Mesothelial cell of epicardium (in vitro differentiated cells): ENCODE results near the gene BSPRY. TPM values are rescaled to one million over a fixed set of nuclear protein-coding genes. Genes with fewer than 3 reads are reported as not detected.
"Not testable (repeated sequence)": the region's sequence is repeated elsewhere in the genome, so short reads cannot be mapped to it uniquely, and the experiment has no call there.

ENCODE experiments used
- DNase-seq, 2 experiments: peaks; one replicate each; pipeline ENCODE4 v3.0.0; 2021; ENCODE audit warnings: low spot score in 2 of 2; ENCODE audit not compliant: unreplicated experiment in 2 of 2
- H3K27ac Mint-ChIP-seq: 2 replicates; pipeline ENCODE4 v1.8.0; 2021; ENCODE audit warnings: mixed read lengths
- H3K27me3 Mint-ChIP-seq: 2 replicates; pipeline ENCODE4 v1.8.0; 2021; ENCODE audit warnings: low read depth, mixed read lengths
- H3K36me3 Mint-ChIP-seq: 2 replicates; pipeline ENCODE4 v1.8.0; 2021; ENCODE audit warnings: mixed read lengths
- H3K4me1 Mint-ChIP-seq: 2 replicates; pipeline ENCODE4 v1.8.0; 2021; ENCODE audit warnings: mixed read lengths
- H3K4me3 Mint-ChIP-seq: 2 replicates; pipeline ENCODE4 v1.8.0; 2021; ENCODE audit warnings: mild to moderate bottlenecking, moderate library complexity, mixed read lengths
- H3K9me3 Mint-ChIP-seq: 2 replicates; pipeline ENCODE4 v1.8.0; 2021; ENCODE audit warnings: mixed read lengths
- CTCF ChIP-seq: fragments of 200-600 bp; sonication (generic); IDR thresholded peaks from one replicate; pipeline ENCODE4 v1.5.0; 2021; ENCODE audit warnings: antibody characterized with exemption; ENCODE audit not compliant: unreplicated experiment
- total RNA-seq: library from RNA; stranded (reverse); gene quantifications from 3 replicates; pipeline ENCODE4 v1.2.1, GENCODE V29; 2021

Gene BSPRY
- total RNA-seq, 1 donor from 2014 or later = 4.3 TPM

DNA sequence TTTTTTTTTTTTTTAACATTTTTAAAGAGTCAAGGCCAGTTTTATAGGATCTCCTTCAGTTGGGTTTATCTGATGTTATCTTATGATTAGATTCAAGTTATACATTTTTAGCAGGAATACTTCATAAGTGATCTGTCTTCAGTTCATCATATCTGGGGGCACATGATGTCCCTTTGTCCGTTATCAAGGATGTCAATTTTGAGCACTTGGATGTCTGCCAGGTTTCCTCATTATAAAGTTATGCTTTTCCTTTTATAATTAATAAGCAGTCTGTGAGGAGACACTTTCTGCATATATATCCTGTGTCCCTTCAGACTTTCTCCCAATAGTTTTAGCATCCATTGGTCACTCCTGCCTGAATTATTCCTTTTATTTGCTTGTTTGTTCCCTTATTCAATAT lies 15.6 kb downstream of the BSPRY start:
- Mint-ChIP-seq H3K36me3 (no peaks in the 10 kb centered on the region), H3K4me3 (no peak overlapping the region), H3K27ac (no peak overlapping the region), H3K27me3 (no peaks in the 10 kb centered on the region), H3K4me1 (peaks cover 9% of the 10 kb centered on the region), H3K9me3 (no peaks in the 10 kb centered on the region)
- TF ChIP-seq CTCF = no peak
- no peak for DNase-seq

- DNase-seq, H3K36me3 Mint-ChIP-seq, H3K4me1 Mint-ChIP-seq, H3K27me3 Mint-ChIP-seq, H3K27ac Mint-ChIP-seq, H3K9me3 Mint-ChIP-seq, H3K4me3 Mint-ChIP-seq: not testable (repeated sequence)
These were observed 16.3 kb downstream of the BSPRY start for GRCh38 chr9:113365652-113366051.

DNA sequence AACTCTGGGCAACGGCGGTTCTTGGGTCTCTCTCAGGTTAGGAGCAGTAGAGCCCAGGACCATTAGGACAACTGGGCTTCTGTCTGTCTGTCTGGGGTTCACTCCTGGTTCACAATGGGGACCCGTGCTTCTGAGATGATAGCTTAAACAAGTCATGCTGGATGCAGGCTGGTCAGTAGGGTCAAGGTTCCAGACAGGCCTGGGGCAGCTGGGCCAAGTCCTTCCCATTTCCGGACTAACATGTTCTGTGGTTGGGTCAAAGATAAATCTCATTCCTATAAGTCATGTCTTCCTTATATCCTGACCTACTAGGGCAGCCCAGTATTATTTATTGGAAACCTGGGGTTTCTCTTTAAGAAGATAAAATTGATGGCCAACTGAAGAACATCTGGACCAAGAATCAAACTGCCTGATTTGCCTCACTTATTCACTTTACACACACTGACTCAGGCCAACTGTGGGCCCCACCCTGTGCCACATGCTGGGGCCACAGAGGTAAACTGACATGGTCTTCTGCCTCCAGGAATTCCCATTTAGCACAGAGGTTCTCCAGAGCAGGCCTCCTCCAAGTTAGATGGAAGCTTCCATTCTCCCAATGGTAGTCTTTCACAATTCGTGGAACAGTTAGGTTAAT lies 19.1 kb downstream of the BSPRY start:
- no peaks in the 10 kb centered on the region for H3K27me3 Mint-ChIP-seq
- H3K9me3 Mint-ChIP-seq = no peaks in the 10 kb centered on the region
- no peak overlapping the region for H3K27ac Mint-ChIP-seq
- no peaks in the 10 kb centered on the region for H3K36me3 Mint-ChIP-seq
- H3K4me1 Mint-ChIP-seq = peaks cover 1% of the 10 kb centered on the region
- no peak for TF ChIP-seq CTCF
- H3K4me3 Mint-ChIP-seq = no peak overlapping the region
- no peak for DNase-seq

GRCh38 chr9:113368982-113369854 lies 19.9 kb downstream of the BSPRY start:
- no peaks in the 10 kb centered on the region for H3K9me3 Mint-ChIP-seq
- no peaks in the 10 kb centered on the region for H3K36me3 Mint-ChIP-seq
- H3K4me1 Mint-ChIP-seq = peaks cover 1% of the 10 kb centered on the region
- no peak for TF ChIP-seq CTCF
- no peaks in the 10 kb centered on the region for H3K27me3 Mint-ChIP-seq
- no peak overlapping the region for H3K4me3 Mint-ChIP-seq
- H3K27ac Mint-ChIP-seq = no peak overlapping the region
- no peak for DNase-seq

DNA sequence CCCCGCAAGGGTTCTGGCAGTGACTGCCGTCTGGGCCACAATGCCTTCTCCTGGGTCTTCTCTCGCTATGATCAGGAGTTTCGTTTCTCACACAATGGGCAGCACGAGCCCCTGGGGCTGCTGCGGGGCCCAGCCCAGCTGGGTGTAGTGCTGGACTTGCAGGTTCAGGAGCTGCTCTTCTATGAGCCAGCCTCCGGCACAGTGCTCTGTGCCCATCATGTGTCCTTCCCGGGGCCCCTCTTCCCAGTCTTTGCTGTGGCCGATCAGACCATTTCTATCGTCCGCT lies 20.5 kb downstream of the BSPRY start:
- H3K4me3 Mint-ChIP-seq = no peak overlapping the region
- no peak overlapping the region for H3K27ac Mint-ChIP-seq
- H3K27me3 Mint-ChIP-seq = no peaks in the 10 kb centered on the region
- H3K9me3 Mint-ChIP-seq = no peaks in the 10 kb centered on the region
- TF ChIP-seq CTCF = no peak
- peaks cover 1% of the 10 kb centered on the region for H3K4me1 Mint-ChIP-seq
- H3K36me3 Mint-ChIP-seq = peaks cover under 1% of the 10 kb centered on the region
- DNase-seq = no peak

GRCh38 chr9:113370806-113371325 lies 21.5 kb downstream of the BSPRY start:
- Mint-ChIP-seq H3K4me1 (peaks cover 6% of the 10 kb centered on the region), H3K27me3 (no peaks in the 10 kb centered on the region), H3K36me3 (peaks cover 3% of the 10 kb centered on the region), H3K4me3 (no peak overlapping the region), H3K9me3 (no peaks in the 10 kb centered on the region), H3K27ac (no peak overlapping the region)
- DNase-seq = no peak
- no peak for TF ChIP-seq CTCF
